ENCODE results near the gene ANKRD63.

The ANKRD63 gene

DNA sequence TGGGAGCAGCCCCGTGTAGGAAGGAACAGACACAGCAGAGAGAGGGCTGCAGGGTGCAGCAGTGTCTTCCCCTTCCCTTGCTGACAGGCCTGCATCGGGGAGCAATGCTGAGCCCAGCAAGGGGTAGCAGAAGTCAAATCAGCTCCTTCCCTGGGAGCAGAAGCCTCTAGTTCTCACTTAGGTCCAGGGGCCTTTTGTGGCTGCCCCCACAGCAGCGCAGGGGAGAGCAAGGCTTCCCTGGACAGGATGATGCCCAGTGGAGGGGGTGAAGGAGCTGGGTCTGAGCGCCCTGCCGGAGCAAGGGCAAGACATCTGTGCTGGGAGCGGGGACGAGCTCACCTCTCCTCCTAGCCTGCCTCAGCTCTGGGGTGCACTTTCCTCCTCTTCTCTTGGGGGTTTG lies 24.0 kb upstream of the ANKRD63 start:
- DNase-seq = no peak
- H3K27ac ChIP-seq = no peak overlapping the region
- intact Hi-C loops (cut with DNase I; ENCODE audit: low total_unique reads) = no loop called here
- no peak for TF ChIP-seq CTCF (IDR thresholded peaks at IDR 0.05)
- peaks cover 0 to 46% of the 10 kb centered on the region in 2 donors for H3K27me3 ChIP-seq
- H3K4me1 ChIP-seq = no peaks in the 10 kb centered on the region
- H3K36me3 ChIP-seq = no peaks in the 10 kb centered on the region
- H3K4me3 ChIP-seq = peak overlapping the region; percentile 22 to 38
- no peaks in the 10 kb centered on the region for H3K9me3 ChIP-seq

DNA sequence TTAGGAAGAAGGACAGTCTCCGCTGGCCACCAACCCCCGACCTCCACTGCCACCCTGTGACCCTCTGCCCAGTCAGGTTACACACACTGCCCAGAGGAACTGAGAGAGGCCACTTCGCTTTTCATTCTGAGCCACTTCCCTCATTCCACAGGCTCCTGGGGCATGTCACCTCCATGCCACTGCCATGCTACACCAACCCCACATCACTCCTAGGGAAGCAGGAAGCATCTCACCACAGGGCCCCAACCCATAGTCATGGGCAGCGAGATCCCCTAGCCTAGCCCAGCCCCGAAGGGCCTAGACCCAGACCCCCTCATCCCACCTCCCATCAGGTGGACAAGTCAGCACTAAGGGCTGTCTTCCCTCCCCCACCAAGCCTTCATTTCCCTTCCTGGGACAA lies 23.5 kb upstream of the ANKRD63 start:
- Histone ChIP-seq H3K27me3 (peaks cover 0 to 44% of the 10 kb centered on the region in 2 donors), H3K4me3 (peak overlapping the region in 1 of 2 donors; percentile 22), H3K36me3 (no peaks in the 10 kb centered on the region), H3K4me1 (no peaks in the 10 kb centered on the region), H3K27ac (no peak overlapping the region), H3K9me3 (no peaks in the 10 kb centered on the region)
- intact Hi-C loops (cut with DNase I; ENCODE audit: low total_unique reads) = no loop called here
- DNase-seq = no peak
- TF ChIP-seq CTCF (IDR thresholded peaks at IDR 0.05) = no peak

- Histone ChIP-seq H3K9me3 (peaks cover 0 to 7% (median 0%) of the 10 kb centered on the region in 3 donors), H3K4me3 (no peak overlapping the region), H3K27ac (no peak overlapping the region), H3K36me3 (no peaks in the 10 kb centered on the region), H3K27me3 (peaks cover 0 to 40% of the 10 kb centered on the region in 2 donors), H3K4me1 (no peaks in the 10 kb centered on the region)
- intact Hi-C loops (cut with DNase I; ENCODE audit: low total_unique reads) = no loop called here
- no peak for DNase-seq
- no peak for TF ChIP-seq CTCF (IDR thresholded peaks at IDR 0.05)
These were observed 22.4 kb upstream of the ANKRD63 start for GRCh38 chr15:40305281-40305680.

DNA sequence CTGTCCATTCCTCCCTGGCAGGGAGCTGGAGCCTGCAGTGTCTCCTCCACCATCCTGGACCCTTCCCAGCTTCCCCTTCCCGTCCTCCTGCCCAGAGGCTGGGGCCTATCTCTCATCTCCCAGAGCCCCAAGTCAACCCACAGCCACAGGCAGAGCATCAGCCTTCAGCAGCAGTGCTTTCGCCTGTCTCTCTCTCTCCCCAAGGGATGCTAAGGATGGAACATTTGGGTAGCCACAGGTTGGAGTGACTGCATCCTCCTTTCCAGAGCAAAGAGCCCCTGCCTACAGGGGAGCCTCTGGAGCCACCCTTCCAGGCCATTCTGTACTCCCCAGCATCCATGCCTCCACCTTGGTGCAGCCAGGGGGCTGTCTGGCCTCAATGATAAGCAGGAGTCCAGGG lies 20.7 kb upstream of the ANKRD63 start:
- Histone ChIP-seq H3K27me3 (peaks cover 0 to 24% of the 10 kb centered on the region in 2 donors), H3K4me3 (no peak overlapping the region), H3K27ac (no peak overlapping the region), H3K9me3 (peaks cover 0 to 13% (median 0%) of the 10 kb centered on the region in 3 donors), H3K4me1 (no peaks in the 10 kb centered on the region), H3K36me3 (no peaks in the 10 kb centered on the region)
- intact Hi-C loops (cut with DNase I; ENCODE audit: low total_unique reads) = no loop called here
- no peak for TF ChIP-seq CTCF (IDR thresholded peaks at IDR 0.05)
- no peak for DNase-seq

- DNase-seq = no peak
- no peak overlapping the region for H3K27ac ChIP-seq
- intact Hi-C loops (cut with DNase I; ENCODE audit: low total_unique reads) = no loop called here
- H3K4me3 ChIP-seq = no peak overlapping the region
- H3K27me3 ChIP-seq = peaks cover 0 to 18% of the 10 kb centered on the region in 2 donors
- no peak for TF ChIP-seq CTCF (IDR thresholded peaks at IDR 0.05)
- no peaks in the 10 kb centered on the region for H3K36me3 ChIP-seq
- H3K4me1 ChIP-seq = no peaks in the 10 kb centered on the region
- peaks cover 0 to 13% (median 0%) of the 10 kb centered on the region in 3 donors for H3K9me3 ChIP-seq
These were observed 20.1 kb upstream of the ANKRD63 start for GRCh38 chr15:40302981-40303380.

DNA sequence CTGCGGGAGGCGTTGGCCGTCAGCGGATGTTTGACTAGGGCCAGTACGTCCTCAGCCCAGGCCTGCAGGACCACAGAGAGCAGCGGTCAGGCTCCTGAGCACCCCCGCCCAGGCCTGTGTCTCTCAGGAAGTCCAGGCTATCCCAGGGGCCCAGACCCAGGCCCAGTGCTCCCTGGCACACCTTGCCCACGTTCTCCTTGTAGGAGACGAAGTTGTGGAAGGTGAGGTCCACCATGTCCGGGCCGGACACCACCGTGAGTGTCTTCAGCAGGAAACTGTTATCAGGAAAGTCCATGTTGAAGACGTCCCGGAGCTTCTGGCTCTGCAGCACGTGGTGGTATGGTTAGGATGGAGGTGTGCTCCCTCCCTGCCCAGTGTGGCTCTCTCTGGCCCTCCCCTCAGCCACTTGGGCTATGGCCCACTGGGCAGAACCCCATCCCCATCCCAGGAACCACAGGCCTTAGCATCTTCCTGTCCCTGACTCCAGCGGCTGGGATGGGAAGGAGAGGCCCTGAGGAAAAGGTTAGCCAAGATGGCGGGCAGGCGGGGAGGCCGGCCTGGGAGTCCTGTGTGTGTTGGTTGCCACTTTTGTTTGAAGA lies 19.5 kb upstream of the ANKRD63 start:
- Histone ChIP-seq H3K27ac (no peak overlapping the region), H3K4me3 (no peak overlapping the region), H3K4me1 (no peaks in the 10 kb centered on the region), H3K9me3 (peaks cover 0 to 13% (median 0%) of the 10 kb centered on the region in 3 donors), H3K27me3 (peaks cover 0 to 12% of the 10 kb centered on the region in 2 donors), H3K36me3 (no peaks in the 10 kb centered on the region)
- intact Hi-C loops (cut with DNase I; ENCODE audit: low total_unique reads) = no loop called here
- no peak for DNase-seq
- TF ChIP-seq CTCF (IDR thresholded peaks at IDR 0.05) = no peak
